Natural killer cell (primary cell): ENCODE results near the gene RAPGEF3. TPM values are rescaled to one million over a fixed set of nuclear protein-coding genes. Genes with fewer than 3 reads are reported as not detected.

ENCODE experiments used
- ATAC-seq, 3 donors: fragments of 150-1000 bp in 2 of 3; fragments of 200-7000 bp in 1 of 3; cut with Tn5 transposase; 1 replicate in 1 of 3; 2 replicates in 2 of 3; pipeline ENCODE4 v1.10.0; 2021; ENCODE audit warnings: mild to moderate bottlenecking in 2 of 3, moderate library complexity in 2 of 3
- DNase-seq, 2 donors: peaks; one replicate each; pipeline versions ENCODE4 v3.0.0 to v3.0.0-alpha.2; 2013 to 2021; ENCODE audit warnings: mixed read lengths in 1 of 2
- H3K27ac ChIP-seq: one replicate; pipeline ENCODE4 v1.5.1; 2013; ENCODE audit warnings: mild to moderate bottlenecking, low read length
- H3K27me3 ChIP-seq: one replicate; pipeline ENCODE4 v1.6.1; 2013; ENCODE audit warnings: low read length; ENCODE audit not compliant: control insufficient read depth, insufficient read depth
- H3K36me3 ChIP-seq: one replicate; pipeline ENCODE4 v1.6.1; 2013; ENCODE audit warnings: low read length; ENCODE audit not compliant: control insufficient read depth, insufficient read depth
- H3K4me1 ChIP-seq: one replicate; pipeline ENCODE4 v1.6.1; 2013; ENCODE audit warnings: low read length; ENCODE audit not compliant: control insufficient read depth, insufficient read depth
- H3K4me3 ChIP-seq: one replicate; pipeline ENCODE4 v1.5.1; 2013; ENCODE audit warnings: low read length
- H3K9me3 ChIP-seq: one replicate; pipeline ENCODE4 v1.6.1; 2013; ENCODE audit warnings: low read length; ENCODE audit not compliant: control insufficient read depth, insufficient read depth
- H3K27ac Mint-ChIP-seq, 2 donors: one replicate each; pipeline ENCODE4 v1.8.0; 2022; ENCODE audit warnings: mild to moderate bottlenecking in 2 of 2, mixed read lengths in 2 of 2, moderate library complexity in 1 of 2
- H3K27me3 Mint-ChIP-seq, 2 donors: one replicate each; pipeline ENCODE4 v1.8.0; 2022; ENCODE audit warnings: low read depth in 2 of 2, mixed read lengths in 2 of 2
- H3K36me3 Mint-ChIP-seq: one replicate; pipeline ENCODE4 v1.8.0; 2022; ENCODE audit warnings: mixed read lengths
- H3K4me1 Mint-ChIP-seq, 2 donors: one replicate each; pipeline ENCODE4 v1.8.0; 2022; ENCODE audit warnings: mixed read lengths in 2 of 2
- H3K4me3 Mint-ChIP-seq: one replicate; pipeline ENCODE4 v1.8.0; 2022; ENCODE audit warnings: mild to moderate bottlenecking, moderate library complexity, mixed read lengths
- H3K9me3 Mint-ChIP-seq, 2 donors: one replicate each; pipeline ENCODE4 v1.8.0; 2022; ENCODE audit warnings: mixed read lengths in 2 of 2
- WGBS: methylation state at CpG from one replicate; pipeline ENCODE4 v1.1.7; 2013; ENCODE audit warnings: missing lambda C conversion rate; ENCODE audit not compliant: insufficient coverage; 5-methylcytosine and 5-hydroxymethylcytosine counted together
- intact Hi-C: fragments of 100-400 bp; cut with micrococcal nuclease; formaldehyde crosslinking; loops from one replicate; pipeline ENCODE4 v1.14.2; 2022
- total RNA-seq, 4 donors: library from RNA; stranded (reverse); fragments of 120-200 nt in 1 of 4; gene quantifications; one replicate each; pipeline versions ENCODE4 v1.2.3 to v1.2.4, GENCODE V29; 2013 to 2022
- TF ChIP-seq, protein P1 (sequence below): fragments of 200-600 bp; IDR thresholded peaks from one replicate; pipeline ENCODE4 v1.8.0; 2022; ENCODE audit warnings: antibody characterized with exemption

Gene RAPGEF3
- total RNA-seq, 3 donors from 2014 or later (not counting 1 experiment from before 2014, with no cell fraction given) = 0.23 to 0.73 (median 0.49) TPM

DNA sequence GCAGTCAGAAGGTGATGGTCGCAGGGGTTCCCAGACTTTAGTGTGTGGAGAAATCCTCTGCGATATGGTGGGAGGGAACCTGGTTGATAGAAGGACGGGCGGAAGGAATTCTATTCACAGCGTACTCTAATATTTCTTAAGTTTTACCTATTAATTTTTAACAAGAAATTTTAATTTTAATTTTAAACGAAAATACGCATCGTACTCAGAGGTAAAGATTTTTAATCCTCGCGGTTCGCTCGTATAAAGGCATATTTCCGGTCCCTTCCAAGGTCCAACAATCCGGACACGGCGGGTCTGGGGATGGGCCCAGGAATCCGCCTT is 14.0 kb upstream of the RAPGEF3 start:
- TF ChIP-seq, protein P1, sequence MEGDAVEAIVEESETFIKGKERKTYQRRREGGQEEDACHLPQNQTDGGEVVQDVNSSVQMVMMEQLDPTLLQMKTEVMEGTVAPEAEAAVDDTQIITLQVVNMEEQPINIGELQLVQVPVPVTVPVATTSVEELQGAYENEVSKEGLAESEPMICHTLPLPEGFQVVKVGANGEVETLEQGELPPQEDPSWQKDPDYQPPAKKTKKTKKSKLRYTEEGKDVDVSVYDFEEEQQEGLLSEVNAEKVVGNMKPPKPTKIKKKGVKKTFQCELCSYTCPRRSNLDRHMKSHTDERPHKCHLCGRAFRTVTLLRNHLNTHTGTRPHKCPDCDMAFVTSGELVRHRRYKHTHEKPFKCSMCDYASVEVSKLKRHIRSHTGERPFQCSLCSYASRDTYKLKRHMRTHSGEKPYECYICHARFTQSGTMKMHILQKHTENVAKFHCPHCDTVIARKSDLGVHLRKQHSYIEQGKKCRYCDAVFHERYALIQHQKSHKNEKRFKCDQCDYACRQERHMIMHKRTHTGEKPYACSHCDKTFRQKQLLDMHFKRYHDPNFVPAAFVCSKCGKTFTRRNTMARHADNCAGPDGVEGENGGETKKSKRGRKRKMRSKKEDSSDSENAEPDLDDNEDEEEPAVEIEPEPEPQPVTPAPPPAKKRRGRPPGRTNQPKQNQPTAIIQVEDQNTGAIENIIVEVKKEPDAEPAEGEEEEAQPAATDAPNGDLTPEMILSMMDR = no peak
- ATAC-seq (no peak), DNase-seq (no peak)
- H3K27ac ChIP-seq = no peak overlapping the region
- Mint-ChIP-seq H3K27me3 (peaks cover 0 to 6% of the 10 kb centered on the region in 2 donors), H3K4me1 (peaks cover 9 to 20% of the 10 kb centered on the region in 2 donors), H3K9me3 (no peaks in the 10 kb centered on the region), H3K4me3 (peak overlapping the region; percentile 85), H3K36me3 (no peaks in the 10 kb centered on the region), H3K27ac (peak overlapping the region in 1 of 2 donors; percentile 37)
- no peaks in the 10 kb centered on the region for H3K36me3 ChIP-seq
- H3K27me3 ChIP-seq = peaks cover 3% of the 10 kb centered on the region
- H3K4me3 ChIP-seq = peak overlapping the region; percentile 31
- peaks cover 29% of the 10 kb centered on the region for H3K4me1 ChIP-seq
- no peaks in the 10 kb centered on the region for H3K9me3 ChIP-seq
- intact Hi-C loops = no loop called here
- 8% methylated on average over 13 of the region's 17 CpGs for WGBS

DNA sequence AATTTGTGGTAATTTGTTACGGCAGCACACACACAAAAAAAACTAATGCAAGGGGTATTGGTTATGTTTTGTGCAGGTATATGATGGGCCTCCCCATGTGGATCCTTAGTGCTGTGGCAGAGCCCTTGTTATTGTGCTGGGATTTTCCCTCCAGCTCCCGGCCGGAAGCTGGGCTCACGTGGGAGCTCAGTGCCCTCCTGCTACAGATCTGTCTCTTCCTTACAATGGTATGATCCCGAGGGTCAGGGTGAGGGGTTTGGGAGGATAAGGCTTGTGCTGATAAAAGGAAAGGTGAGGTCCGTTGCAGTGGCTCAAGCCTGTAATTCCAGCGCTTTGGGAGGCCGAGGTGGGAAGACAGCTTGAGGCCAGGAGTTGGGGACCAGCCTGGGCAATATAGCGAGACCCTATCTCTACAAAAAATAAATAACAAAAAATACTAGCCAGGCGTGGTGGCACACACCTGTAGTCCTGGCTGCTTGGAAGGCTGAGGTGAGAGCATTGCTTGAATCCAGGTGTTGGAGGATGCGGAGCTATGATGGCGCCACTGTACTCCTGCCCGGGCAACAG is 13.5 kb upstream of the RAPGEF3 start:
- Mint-ChIP-seq H3K27ac (peak overlapping the region in 1 of 2 donors; percentile 37), H3K36me3 (no peaks in the 10 kb centered on the region), H3K9me3 (no peaks in the 10 kb centered on the region), H3K27me3 (peaks cover 4 to 10% of the 10 kb centered on the region in 2 donors), H3K4me1 (peaks cover 9 to 17% of the 10 kb centered on the region in 2 donors), H3K4me3 (peak overlapping the region; percentile 85)
- peaks cover 27% of the 10 kb centered on the region for H3K4me1 ChIP-seq
- 94% methylated on average over 12 of the region's 13 CpGs for WGBS
- TF ChIP-seq, protein P1 = no peak
- DNase-seq (no peak), ATAC-seq (no peak)
- peaks cover 3% of the 10 kb centered on the region for H3K27me3 ChIP-seq
- no peak overlapping the region for H3K27ac ChIP-seq
- intact Hi-C loops = no loop called here
- H3K9me3 ChIP-seq = no peaks in the 10 kb centered on the region
- H3K4me3 ChIP-seq = no peak overlapping the region
- no peaks in the 10 kb centered on the region for H3K36me3 ChIP-seq

- ATAC-seq (no peak), DNase-seq (no peak)
- Histone ChIP-seq H3K27ac (no peak overlapping the region), H3K4me1 (peaks cover 28% of the 10 kb centered on the region), H3K27me3 (peaks cover 3% of the 10 kb centered on the region), H3K9me3 (no peaks in the 10 kb centered on the region), H3K4me3 (no peak overlapping the region), H3K36me3 (no peaks in the 10 kb centered on the region)
- peak overlapping the region; percentile 85 for H3K4me3 Mint-ChIP-seq
- TF ChIP-seq, protein P1 = no peak
- intact Hi-C loops = no loop called here
- peaks cover 9 to 17% of the 10 kb centered on the region in 2 donors for H3K4me1 Mint-ChIP-seq
- H3K27ac Mint-ChIP-seq = no peak overlapping the region
- H3K27me3 Mint-ChIP-seq = peaks cover 5 to 10% of the 10 kb centered on the region in 2 donors
- no peaks in the 10 kb centered on the region for H3K9me3 Mint-ChIP-seq
- no peaks in the 10 kb centered on the region for H3K36me3 Mint-ChIP-seq
- WGBS = 95% methylated on average over 5 of the region's 6 CpGs
Observed at GRCh38 chr12:47771304-47771703, 12.6 kb upstream of the RAPGEF3 start.
